Trophoblast cell (in vitro differentiated cells and primary cell): ENCODE data around the gene ABLIM3.

ENCODE experiments used
- DNase-seq, 2 donors: peaks; one replicate each; pipeline ENCODE4 v3.0.0-alpha.2; 2016
- H2AFZ ChIP-seq: 2 replicates; pipeline ENCODE4 v1.6.1; 2013; ENCODE audit warnings: low read length, moderate library complexity, mild to moderate bottlenecking; ENCODE audit not compliant: insufficient read depth, poor library complexity
- H2AK5ac ChIP-seq: 2 replicates; pipeline ENCODE4 v1.6.1; 2013; ENCODE audit warnings: mild to moderate bottlenecking, low read length
- H2BK120ac ChIP-seq: 2 replicates; pipeline ENCODE4 v1.6.1; 2013; ENCODE audit warnings: low read length, mild to moderate bottlenecking, moderate library complexity; ENCODE audit not compliant: insufficient read depth, poor library complexity
- H2BK12ac ChIP-seq: 2 replicates; pipeline ENCODE4 v1.6.1; 2013; ENCODE audit warnings: mild to moderate bottlenecking, low read length, moderate library complexity
- H2BK5ac ChIP-seq: 2 replicates; pipeline ENCODE4 v1.6.1; 2013; ENCODE audit warnings: low read length, low read depth, moderate library complexity, mild to moderate bottlenecking; ENCODE audit not compliant: poor library complexity
- H3K14ac ChIP-seq: 2 replicates; pipeline ENCODE4 v1.6.1; 2013; ENCODE audit warnings: mild to moderate bottlenecking, low read length
- H3K18ac ChIP-seq: 2 replicates; pipeline ENCODE4 v1.6.1; 2013; ENCODE audit warnings: mild to moderate bottlenecking, low read length
- H3K23ac ChIP-seq: 2 replicates; pipeline ENCODE4 v1.6.1; 2013; ENCODE audit warnings: low read length
- H3K27ac ChIP-seq: 2 replicates; pipeline ENCODE4 v1.5.1; 2013; ENCODE audit warnings: low read depth, mild to moderate bottlenecking, inconsistent platforms, low read length, moderate library complexity
- H3K27me3 ChIP-seq: 2 replicates; pipeline ENCODE4 v1.6.1; 2013; ENCODE audit warnings: inconsistent platforms, mild to moderate bottlenecking, low read length, moderate library complexity; ENCODE audit not compliant: insufficient read depth
- H3K36me3 ChIP-seq, 2 experiments: 1 replicate in 1 of 2; 2 replicates in 1 of 2; pipeline ENCODE4 v1.6.1; 2013; ENCODE audit warnings: low read length in 2 of 2, mild to moderate bottlenecking in 2 of 2, moderate library complexity in 1 of 2; ENCODE audit not compliant: insufficient read depth in 2 of 2, control insufficient read depth in 1 of 2
- H3K4ac ChIP-seq: 2 replicates; pipeline ENCODE4 v1.6.1; 2013; ENCODE audit warnings: low read depth, mild to moderate bottlenecking, low read length, moderate library complexity
- H3K4me1 ChIP-seq, 2 experiments: 1 replicate in 1 of 2; 2 replicates in 1 of 2; pipeline ENCODE4 v1.6.1; 2013; ENCODE audit warnings: low read length in 2 of 2, mild to moderate bottlenecking in 2 of 2, moderate library complexity in 1 of 2; ENCODE audit not compliant: insufficient read depth in 2 of 2, control insufficient read depth in 1 of 2
- H3K4me2 ChIP-seq: 2 replicates; pipeline ENCODE4 v1.6.1; 2013; ENCODE audit warnings: inconsistent platforms, mild to moderate bottlenecking, low read length, moderate library complexity
- H3K4me3 ChIP-seq: 2 replicates; pipeline ENCODE4 v1.5.1; 2013; ENCODE audit warnings: mild to moderate bottlenecking, low read depth, low read length, inconsistent platforms
- H3K79me1 ChIP-seq: one replicate; pipeline ENCODE4 v1.6.1; 2013; ENCODE audit warnings: low read length
- H3K79me2 ChIP-seq: 2 replicates; pipeline ENCODE4 v1.6.1; 2013; ENCODE audit warnings: low read length, mild to moderate bottlenecking; ENCODE audit not compliant: control insufficient read depth, insufficient read depth, poor library complexity
- H3K9ac ChIP-seq: 2 replicates; pipeline ENCODE4 v1.6.1; 2013; ENCODE audit warnings: mild to moderate bottlenecking, low read length
- H3K9me3 ChIP-seq: 2 replicates; pipeline ENCODE4 v1.6.1; 2013; ENCODE audit warnings: low read depth, mild to moderate bottlenecking, control low read depth, inconsistent platforms, low read length; ENCODE audit not compliant: insufficient read depth
- H4K12ac ChIP-seq: 2 replicates; pipeline ENCODE4 v1.6.1; 2013; ENCODE audit warnings: low read depth, mild to moderate bottlenecking, low read length, moderate library complexity
- H4K8ac ChIP-seq: 2 replicates; pipeline ENCODE4 v1.6.1; 2013; ENCODE audit warnings: low read depth, mild to moderate bottlenecking, low read length, moderate library complexity
- H4K91ac ChIP-seq: one replicate; pipeline ENCODE4 v1.6.1; 2013; ENCODE audit warnings: low read depth, mild to moderate bottlenecking, low read length, moderate library complexity
- WGBS: extraction: QIAGEN DNeasy Blood & Tissue Kit; methylation state at CpG from one replicate; pipeline ENCODE4 v1.1.7; 2013; ENCODE audit warnings: missing lambda C conversion rate; ENCODE audit not compliant: insufficient read length, insufficient coverage; ENCODE audit errors: extremely low coverage; 5-methylcytosine and 5-hydroxymethylcytosine counted together

Gene ABLIM3

GRCh38 chr5:149154650-149155049 is 13.4 kb downstream of the ABLIM3 start:
- Histone ChIP-seq H2AFZ (no peak overlapping the region), H3K79me1 (no peaks in the 10 kb centered on the region), H3K18ac (no peak overlapping the region), H2BK12ac (no peak overlapping the region), H3K9ac (no peak overlapping the region), H3K23ac (no peak overlapping the region), H3K9me3 (no peaks in the 10 kb centered on the region), H3K27me3 (no peaks in the 10 kb centered on the region), H2AK5ac (no peak overlapping the region), H3K4ac (no peak overlapping the region), H3K4me3 (no peak overlapping the region), H4K8ac (no peak overlapping the region), H3K36me3 (no peaks in the 10 kb centered on the region), H4K12ac (no peak overlapping the region), H2BK5ac (no peak overlapping the region), H4K91ac (no peak overlapping the region), H2BK120ac (no peak overlapping the region), H3K4me2 (no peak overlapping the region), H3K4me1 (peaks cover 0 to 2% of the 10 kb centered on the region in 2 experiments), H3K79me2 (no peaks in the 10 kb centered on the region), H3K27ac (no peak overlapping the region), H3K14ac (no peak overlapping the region)
- no CpG with 5 or more reads among the region's 1 CpG for WGBS
- no peak for DNase-seq

DNA sequence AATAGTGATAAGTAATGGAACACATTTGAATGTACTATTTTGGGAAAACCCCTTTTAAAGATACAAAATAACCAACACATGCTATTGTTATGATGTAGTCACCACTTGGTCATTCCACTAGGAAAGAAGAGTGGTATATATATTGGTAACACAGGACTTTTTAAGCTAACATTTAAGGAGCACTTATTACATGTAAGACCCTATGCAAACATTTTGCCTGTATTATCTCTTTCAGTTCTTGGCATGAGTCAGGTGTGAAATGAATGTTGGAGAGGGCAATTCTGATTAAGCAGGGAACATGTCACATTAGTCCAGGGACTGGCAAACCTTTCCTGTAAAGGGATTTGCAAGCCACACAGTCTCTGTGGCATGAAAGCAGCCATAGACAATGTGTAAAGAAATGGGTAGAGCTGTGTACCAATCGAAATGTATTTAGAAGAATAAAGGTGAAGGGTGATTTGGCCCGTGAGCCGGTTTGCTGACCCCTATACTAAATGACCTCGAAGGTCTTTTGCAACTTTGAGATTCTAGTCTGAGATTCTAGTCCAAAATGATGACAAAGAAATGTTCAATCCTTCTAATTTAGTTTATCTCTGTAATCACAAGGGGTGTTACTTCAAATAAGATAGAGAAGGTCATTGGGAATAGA is 15.3 kb downstream of the ABLIM3 start:
- Histone ChIP-seq H3K27ac (no peak overlapping the region), H3K79me1 (no peaks in the 10 kb centered on the region), H3K79me2 (no peaks in the 10 kb centered on the region), H2AK5ac (no peak overlapping the region), H3K14ac (no peak overlapping the region), H3K36me3 (no peaks in the 10 kb centered on the region), H2BK120ac (no peak overlapping the region), H3K9ac (no peak overlapping the region), H2AFZ (no peak overlapping the region), H2BK5ac (no peak overlapping the region), H2BK12ac (no peak overlapping the region), H3K23ac (no peak overlapping the region), H4K91ac (no peak overlapping the region), H3K18ac (no peak overlapping the region), H3K4me1 (peaks cover 0 to 2% of the 10 kb centered on the region in 2 experiments), H4K8ac (no peak overlapping the region), H3K4me3 (no peak overlapping the region), H3K27me3 (no peaks in the 10 kb centered on the region), H3K9me3 (no peaks in the 10 kb centered on the region), H3K4ac (no peak overlapping the region), H4K12ac (no peak overlapping the region), H3K4me2 (no peak overlapping the region)
- no CpG with 5 or more reads among the region's 4 CpGs for WGBS
- peak in 1 of 2 donors; percentile 50 for DNase-seq

GRCh38 chr5:149157330-149157729 is 16.0 kb downstream of the ABLIM3 start:
- H3K14ac ChIP-seq = no peak overlapping the region
- no peak overlapping the region for H4K8ac ChIP-seq
- H4K91ac ChIP-seq = no peak overlapping the region
- H3K79me2 ChIP-seq = no peaks in the 10 kb centered on the region
- H3K4me3 ChIP-seq = no peak overlapping the region
- H3K4ac ChIP-seq = no peak overlapping the region
- H3K27ac ChIP-seq = no peak overlapping the region
- H3K9ac ChIP-seq = no peak overlapping the region
- H4K12ac ChIP-seq = no peak overlapping the region
- DNase-seq = no peak
- no CpG with 5 or more reads among the region's 2 CpGs for WGBS
- H3K36me3 ChIP-seq = no peaks in the 10 kb centered on the region
- H2BK12ac ChIP-seq = no peak overlapping the region
- H3K4me1 ChIP-seq = peaks cover 0 to 2% of the 10 kb centered on the region in 2 experiments
- no peak overlapping the region for H3K4me2 ChIP-seq
- no peak overlapping the region for H2AK5ac ChIP-seq
- H2BK5ac ChIP-seq = no peak overlapping the region
- no peak overlapping the region for H3K18ac ChIP-seq
- H3K27me3 ChIP-seq = no peaks in the 10 kb centered on the region
- H2BK120ac ChIP-seq = no peak overlapping the region
- no peaks in the 10 kb centered on the region for H3K9me3 ChIP-seq
- no peak overlapping the region for H2AFZ ChIP-seq
- no peak overlapping the region for H3K23ac ChIP-seq
- no peaks in the 10 kb centered on the region for H3K79me1 ChIP-seq

- Histone ChIP-seq H2AK5ac (no peak overlapping the region), H3K36me3 (no peaks in the 10 kb centered on the region), H3K79me2 (no peaks in the 10 kb centered on the region), H3K18ac (no peak overlapping the region), H2AFZ (no peak overlapping the region), H4K12ac (no peak overlapping the region), H2BK120ac (no peak overlapping the region), H3K4me1 (peaks cover 5% of the 10 kb centered on the region in 2 experiments), H4K91ac (no peak overlapping the region), H3K14ac (no peak overlapping the region), H2BK12ac (no peak overlapping the region), H3K4ac (no peak overlapping the region), H3K9ac (no peak overlapping the region), H4K8ac (no peak overlapping the region), H3K79me1 (no peaks in the 10 kb centered on the region), H3K4me2 (no peak overlapping the region), H3K9me3 (no peaks in the 10 kb centered on the region), H3K27me3 (no peaks in the 10 kb centered on the region), H3K23ac (no peak overlapping the region), H3K4me3 (no peak overlapping the region), H3K27ac (no peak overlapping the region), H2BK5ac (no peak overlapping the region)
- no peak for DNase-seq
- no CpG with 5 or more reads among the region's 3 CpGs for WGBS
Observed at GRCh38 chr5:149160291-149160787, 19.0 kb downstream of the ABLIM3 start.
